ENCODE measurements around the gene ORM1. TPM values are rescaled to one million over a fixed set of nuclear protein-coding genes. Genes with fewer than 3 reads are reported as not detected.

Gene ORM1
- total RNA-seq, 1 donor from 2014 or later, result 1.6 TPM

- Histone ChIP-seq H3K27ac (ENCODE audit: low read depth, low read length) (no peak overlapping the region), H3K9ac (ENCODE audit: low read depth in 1 of 3, low read length in 3 of 3) (no peak overlapping the region), H3K9me3 (ENCODE audit: control insufficient read depth in 3 of 3, low read length in 3 of 3) (no peaks in the 10 kb centered on the region), H3K36me3 (ENCODE audit: control insufficient read depth in 3 of 3, insufficient read depth in 3 of 3, low read length in 3 of 3) (peaks cover 0 to 19% (median 13%) of the 10 kb centered on the region in 3 donors), H3K4me3 (ENCODE audit: low read length in 3 of 3) (no peak overlapping the region), H3K4me1 (ENCODE audit: control insufficient read depth in 3 of 3, insufficient read depth in 3 of 3, low read length in 3 of 3) (peaks cover 4 to 7% (median 7%) of the 10 kb centered on the region in 3 donors), H3K27me3 (ENCODE audit: control insufficient read depth in 3 of 3, insufficient read depth in 3 of 3, low read length in 3 of 3) (no peaks in the 10 kb centered on the region)
Measured at GRCh38 chr9:114375386-114376175, 52.7 kb downstream of the ORM1 start.

Other genes starting within 250 kb of the ORM1 start
- under 0.01 TPM for gene AMBP, start 244.8 kb upstream of the ORM1 start, total RNA-seq
- gene KIF12, start 223.8 kb upstream of the ORM1 start, total RNA-seq, result not detected
- 8.9 TPM for gene COL27A1, start 167.6 kb upstream of the ORM1 start, total RNA-seq
- not detected for gene ORM2, start 6.8 kb downstream of the ORM1 start, total RNA-seq
- 6.3 TPM for gene AKNA, start 64.9 kb downstream of the ORM1 start, total RNA-seq
- gene WHRN, start 182.4 kb downstream of the ORM1 start, total RNA-seq, result 0.52 TPM